HCT116 (cell line): Measurements from ENCODE around the gene LMOD3. TPM values are rescaled to one million over a fixed set of nuclear protein-coding genes. Genes with fewer than 3 reads are reported as not detected.

Experiments
- ATAC-seq: fragments of 200-7000 bp; cut with Tn5 transposase; 2 replicates; pipeline ENCODE4 v1.9.1; 2020; ENCODE audit warnings: mild to moderate bottlenecking, moderate library complexity
- BruUV-seq: library from RNA; stranded (reverse); fragments of 400-500 nt; replicated peaks from 2 replicates; lab custom pipeline; 2021; lab: Mats Ljungman, UMichigan
- CTCF ChIA-PET: fragments of 300-600 bp; sonication (Branson Sonifier 250); formaldehyde crosslinking; loops from one replicate; lab custom pipeline; 2021; ENCODE audit warnings: antibody characterized with exemption; lab: Charles Lee
- POLR2A ChIA-PET: fragments of 300-600, 350-600 bp; sonication (Branson Sonifier 250); formaldehyde crosslinking; loops from one replicate; lab custom pipeline; 2021; ENCODE audit warnings: antibody characterized with exemption; lab: Charles Lee
- RAD21 ChIA-PET, 2 experiments: fragments of 300-600 bp; sonication (Branson Sonifier 250); formaldehyde crosslinking; loops; one replicate each; lab custom pipeline; 2023; ENCODE audit warnings: low total read pairs in 2 of 2; ENCODE audit not compliant: uncharacterized antibody in 2 of 2, unreplicated experiment in 2 of 2, low non-redundant PET in 1 of 2; lab: Charles Lee
- DNase-seq: peaks from one replicate; pipeline ENCODE4 v3.0.0-alpha.2; 2010; ENCODE audit warnings: low read depth, low spot score
- H2AFZ ChIP-seq: fragments of 200-600 bp; shearing (Covaris generic), sonication (generic); 2 replicates; pipeline ENCODE4 v1.6.1; 2017; ENCODE audit warnings: low read depth, mixed run types, mixed read lengths, antibody characterized with exemption, low read length; ENCODE audit not compliant: poor library complexity, severe bottlenecking
- H3K27ac ChIP-seq: 2 replicates; pipeline ENCODE4 v1.5.1; 2012; ENCODE audit warnings: low read depth, low read length
- H3K27me3 ChIP-seq: fragments of 200-600 bp; sonication (generic); 2 replicates; pipeline ENCODE4 v1.6.1; 2016; ENCODE audit warnings: mixed run types, low read length, mixed read lengths; ENCODE audit not compliant: insufficient read depth
- H3K36me3 ChIP-seq, 2 experiments: fragments of 200-500 bp in 1 of 2; fragments of 200-600 bp in 1 of 2; sonication (Bioruptor generic) in 1 of 2; sonication (generic) in 1 of 2; 2 replicates each; pipeline versions ENCODE4 v1.5.1 to v1.6.1; 2014 to 2016; ENCODE audit warnings: low read length in 2 of 2, inconsistent platforms in 1 of 2, mixed read lengths in 1 of 2, mixed run types in 1 of 2; ENCODE audit not compliant: insufficient read depth in 2 of 2, control insufficient read depth in 1 of 2
- H3K4me1 ChIP-seq, 2 experiments: fragments of 200-600 bp in 1 of 2; sonication (generic) in 1 of 2; 2 replicates each; pipeline versions ENCODE4 v1.5.1 to v1.6.1; 2012 to 2017; ENCODE audit warnings: low read length in 2 of 2, inconsistent platforms in 1 of 2, mild to moderate bottlenecking in 1 of 2, mixed read lengths in 1 of 2, mixed run types in 1 of 2, moderate library complexity in 1 of 2; ENCODE audit not compliant: insufficient read depth in 2 of 2, control insufficient read depth in 1 of 2
- H3K4me2 ChIP-seq: fragments of 200-600 bp; sonication (generic); 2 replicates; pipeline ENCODE4 v1.6.1; 2017; ENCODE audit warnings: mixed run types, low read length, mixed read lengths
- H3K4me3 ChIP-seq, 2 experiments: fragments of 200-600 bp in 1 of 2; sonication (generic) in 1 of 2; replicated peaks in 1 of 2; 2 replicates each; pipeline ENCODE4 v1.5.1; 2011 to 2016; ENCODE audit warnings: low read length in 2 of 2, control low read depth in 1 of 2, low read depth in 1 of 2, mild to moderate bottlenecking in 1 of 2, mixed read lengths in 1 of 2, mixed run types in 1 of 2
- H3K79me2 ChIP-seq: fragments of 200-600 bp; sonication (generic); 2 replicates; pipeline ENCODE4 v1.6.1; 2017; ENCODE audit warnings: mild to moderate bottlenecking, mixed run types, low read length, moderate library complexity, mixed read lengths; ENCODE audit not compliant: insufficient read depth
- H3K9ac ChIP-seq: fragments of 200-600 bp; sonication (generic); 2 replicates; pipeline ENCODE4 v1.6.1; 2016; ENCODE audit warnings: low read length, mixed read lengths
- H3K9me2 ChIP-seq: fragments of 200-600 bp; sonication (generic), shearing (Covaris generic); 2 replicates; pipeline ENCODE4 v1.6.1; 2017; ENCODE audit warnings: mixed run types, mild to moderate bottlenecking, moderate library complexity; ENCODE audit not compliant: insufficient read depth
- H3K9me3 ChIP-seq, 2 experiments: fragments of 200-500 bp in 1 of 2; fragments of 200-600 bp in 1 of 2; sonication (Bioruptor generic) in 1 of 2; sonication (generic) in 1 of 2; 2 replicates each; pipeline ENCODE4 v1.6.1; 2014 to 2017; ENCODE audit warnings: low read length in 2 of 2, mixed read lengths in 2 of 2, inconsistent platforms in 1 of 2, low read depth in 1 of 2, mild to moderate bottlenecking in 1 of 2, mixed run types in 1 of 2, moderate library complexity in 1 of 2; ENCODE audit not compliant: control insufficient read depth in 1 of 2, insufficient read depth in 1 of 2
- H4K20me1 ChIP-seq: fragments of 200-600 bp; sonication (generic), shearing (Covaris generic); 2 replicates; pipeline ENCODE4 v1.6.1; 2017; ENCODE audit warnings: mixed run types, mild to moderate bottlenecking, moderate library complexity; ENCODE audit not compliant: insufficient read depth
- CBX3 ChIP-seq: IDR thresholded peaks from 2 replicates; pipeline ENCODE4 v1.6.1; 2012; ENCODE audit warnings: low read depth
- CEBPB ChIP-seq: IDR thresholded peaks from 2 replicates; pipeline ENCODE4 v1.6.1; 2012; ENCODE audit warnings: low read depth
- EGR1 ChIP-seq: IDR thresholded peaks from 2 replicates; pipeline ENCODE4 v1.6.1; 2012; ENCODE audit warnings: low read depth
- ELF1 ChIP-seq: IDR thresholded peaks from 2 replicates; pipeline ENCODE4 v1.6.1; 2012; ENCODE audit warnings: low read depth, borderline replicate concordance
- EZH2 ChIP-seq: fragments of 200-600 bp; sonication (generic); IDR thresholded peaks from 2 replicates; pipeline ENCODE4 v1.6.1; 2017; ENCODE audit warnings: antibody characterized with exemption, mixed run types
- EZH2phosphoT487 ChIP-seq: fragments of 200-600 bp; IDR thresholded peaks from 2 replicates; pipeline ENCODE4 v1.6.1; 2018; ENCODE audit warnings: antibody characterized with exemption, borderline replicate concordance
- FOSL1 ChIP-seq: IDR thresholded peaks from 2 replicates; pipeline ENCODE4 v1.6.1; 2012; ENCODE audit warnings: low read depth
- POLR2A ChIP-seq: IDR thresholded peaks from 2 replicates; pipeline ENCODE4 v1.7.0; 2011; ENCODE audit warnings: borderline replicate concordance; ENCODE audit not compliant: insufficient read depth, insufficient read length; ENCODE audit errors: extremely low read depth
- RAD21 ChIP-seq: IDR thresholded peaks from 2 replicates; pipeline ENCODE4 v1.6.1; 2012; ENCODE audit warnings: low read depth, mild to moderate bottlenecking
- SIN3A ChIP-seq: IDR thresholded peaks from 2 replicates; pipeline ENCODE4 v1.6.1; 2012; ENCODE audit warnings: low read depth
- SRF ChIP-seq: IDR thresholded peaks from 2 replicates; pipeline ENCODE4 v1.6.1; 2012; ENCODE audit warnings: low read depth
- TCF7L2 ChIP-seq: IDR thresholded peaks from 2 replicates; pipeline ENCODE4 v1.7.0; 2011; ENCODE audit warnings: borderline replicate concordance, inconsistent platforms; ENCODE audit not compliant: insufficient read depth, insufficient read length; ENCODE audit errors: extremely low read depth
- YY1 ChIP-seq: IDR thresholded peaks from 2 replicates; pipeline ENCODE4 v1.6.1; 2011; ENCODE audit warnings: low read length, low read depth, moderate library complexity, mild to moderate bottlenecking; ENCODE audit not compliant: insufficient replicate concordance; ENCODE audit errors: extremely low read depth
- ZFX ChIP-seq: fragments of 450-650 bp; IDR thresholded peaks from 2 replicates; pipeline ENCODE4 v1.6.1; 2017
- ZNF274 ChIP-seq: fragments of 200-500 bp; sonication (Bioruptor generic); IDR thresholded peaks from 2 replicates; pipeline ENCODE4 v1.6.1; 2014; ENCODE audit warnings: mild to moderate bottlenecking, low read depth, low read length, inconsistent platforms
- intact Hi-C: fragments of 100-400 bp; cut with micrococcal nuclease; formaldehyde crosslinking; loops from 2 replicates; pipeline ENCODE4 v1.10.0; 2022
- total RNA-seq: library from RNA; stranded (reverse); gene quantifications from one replicate; pipeline ENCODE4 v1.2.1, GENCODE V29; 2021; ENCODE audit not compliant: unreplicated experiment
- TF ChIP-seq, protein P1 (sequence below): IDR thresholded peaks from 2 replicates; pipeline ENCODE4 v1.6.1; 2012
- TF ChIP-seq, protein P2 (sequence below): IDR thresholded peaks from 2 replicates; pipeline ENCODE4 v1.6.1; 2012; ENCODE audit warnings: low read depth
- TF ChIP-seq, protein P3 (sequence below): IDR thresholded peaks from 2 replicates; pipeline ENCODE4 v1.6.1; 2011; ENCODE audit warnings: mild to moderate bottlenecking, low read length, moderate library complexity; ENCODE audit not compliant: insufficient replicate concordance; ENCODE audit errors: extremely low read depth
- TF ChIP-seq, protein P4 (sequence below), 3 experiments: fragments of 200-600 bp in 1 of 3; sonication (generic) in 1 of 3; IDR thresholded peaks in 2 of 3; conservative IDR thresholded peaks in 1 of 3; 2 replicates each; pipeline ENCODE4 v1.5.1; 2012 to 2017; ENCODE audit warnings: low read depth in 2 of 3, low read length in 2 of 3, antibody characterized with exemption in 1 of 3, borderline replicate concordance in 1 of 3, control low read depth in 1 of 3, mild to moderate bottlenecking in 1 of 3, mixed read lengths in 1 of 3, mixed run types in 1 of 3, moderate library complexity in 1 of 3; ENCODE audit not compliant: insufficient read depth in 1 of 3

Gene LMOD3
- total RNA-seq, 1 experiment from 2014 or later: not detected

DNA sequence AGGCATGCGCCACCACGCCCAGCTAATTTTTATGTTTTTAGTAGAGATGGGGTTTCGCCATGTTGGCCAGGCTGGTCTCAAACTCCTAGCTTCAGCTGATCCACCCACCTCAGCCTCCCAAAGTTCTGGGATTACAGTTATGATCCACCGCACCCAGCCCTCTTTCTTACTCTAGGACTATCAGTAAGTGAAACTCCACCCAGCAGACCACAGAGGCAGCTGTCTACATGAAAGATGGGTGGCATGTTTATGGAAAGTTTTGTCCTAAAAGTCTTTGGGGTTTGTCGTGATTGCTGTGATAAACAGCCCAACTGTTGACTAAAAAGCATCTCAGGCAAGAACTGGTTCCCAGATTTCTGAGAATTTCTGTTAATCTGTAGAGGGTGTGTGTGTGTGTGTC is 26.8 kb downstream of the LMOD3 start:
- TF ChIP-seq, protein P1, sequence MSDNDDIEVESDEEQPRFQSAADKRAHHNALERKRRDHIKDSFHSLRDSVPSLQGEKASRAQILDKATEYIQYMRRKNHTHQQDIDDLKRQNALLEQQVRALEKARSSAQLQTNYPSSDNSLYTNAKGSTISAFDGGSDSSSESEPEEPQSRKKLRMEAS: no peak
- TF ChIP-seq ZFX (no peak), CEBPB (no peak), TCF7L2 (no peak), YY1 (no peak), SRF (no peak), ZNF274 (no peak), EGR1 (no peak), CBX3 (no peak), EZH2 (no peak), POLR2A (no peak), ELF1 (no peak), EZH2phosphoT487 (no peak), RAD21 (no peak), SIN3A (no peak), FOSL1 (no peak)
- TF ChIP-seq, protein P2, sequence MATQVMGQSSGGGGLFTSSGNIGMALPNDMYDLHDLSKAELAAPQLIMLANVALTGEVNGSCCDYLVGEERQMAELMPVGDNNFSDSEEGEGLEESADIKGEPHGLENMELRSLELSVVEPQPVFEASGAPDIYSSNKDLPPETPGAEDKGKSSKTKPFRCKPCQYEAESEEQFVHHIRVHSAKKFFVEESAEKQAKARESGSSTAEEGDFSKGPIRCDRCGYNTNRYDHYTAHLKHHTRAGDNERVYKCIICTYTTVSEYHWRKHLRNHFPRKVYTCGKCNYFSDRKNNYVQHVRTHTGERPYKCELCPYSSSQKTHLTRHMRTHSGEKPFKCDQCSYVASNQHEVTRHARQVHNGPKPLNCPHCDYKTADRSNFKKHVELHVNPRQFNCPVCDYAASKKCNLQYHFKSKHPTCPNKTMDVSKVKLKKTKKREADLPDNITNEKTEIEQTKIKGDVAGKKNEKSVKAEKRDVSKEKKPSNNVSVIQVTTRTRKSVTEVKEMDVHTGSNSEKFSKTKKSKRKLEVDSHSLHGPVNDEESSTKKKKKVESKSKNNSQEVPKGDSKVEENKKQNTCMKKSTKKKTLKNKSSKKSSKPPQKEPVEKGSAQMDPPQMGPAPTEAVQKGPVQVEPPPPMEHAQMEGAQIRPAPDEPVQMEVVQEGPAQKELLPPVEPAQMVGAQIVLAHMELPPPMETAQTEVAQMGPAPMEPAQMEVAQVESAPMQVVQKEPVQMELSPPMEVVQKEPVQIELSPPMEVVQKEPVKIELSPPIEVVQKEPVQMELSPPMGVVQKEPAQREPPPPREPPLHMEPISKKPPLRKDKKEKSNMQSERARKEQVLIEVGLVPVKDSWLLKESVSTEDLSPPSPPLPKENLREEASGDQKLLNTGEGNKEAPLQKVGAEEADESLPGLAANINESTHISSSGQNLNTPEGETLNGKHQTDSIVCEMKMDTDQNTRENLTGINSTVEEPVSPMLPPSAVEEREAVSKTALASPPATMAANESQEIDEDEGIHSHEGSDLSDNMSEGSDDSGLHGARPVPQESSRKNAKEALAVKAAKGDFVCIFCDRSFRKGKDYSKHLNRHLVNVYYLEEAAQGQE: no peak
- TF ChIP-seq, protein P3, sequence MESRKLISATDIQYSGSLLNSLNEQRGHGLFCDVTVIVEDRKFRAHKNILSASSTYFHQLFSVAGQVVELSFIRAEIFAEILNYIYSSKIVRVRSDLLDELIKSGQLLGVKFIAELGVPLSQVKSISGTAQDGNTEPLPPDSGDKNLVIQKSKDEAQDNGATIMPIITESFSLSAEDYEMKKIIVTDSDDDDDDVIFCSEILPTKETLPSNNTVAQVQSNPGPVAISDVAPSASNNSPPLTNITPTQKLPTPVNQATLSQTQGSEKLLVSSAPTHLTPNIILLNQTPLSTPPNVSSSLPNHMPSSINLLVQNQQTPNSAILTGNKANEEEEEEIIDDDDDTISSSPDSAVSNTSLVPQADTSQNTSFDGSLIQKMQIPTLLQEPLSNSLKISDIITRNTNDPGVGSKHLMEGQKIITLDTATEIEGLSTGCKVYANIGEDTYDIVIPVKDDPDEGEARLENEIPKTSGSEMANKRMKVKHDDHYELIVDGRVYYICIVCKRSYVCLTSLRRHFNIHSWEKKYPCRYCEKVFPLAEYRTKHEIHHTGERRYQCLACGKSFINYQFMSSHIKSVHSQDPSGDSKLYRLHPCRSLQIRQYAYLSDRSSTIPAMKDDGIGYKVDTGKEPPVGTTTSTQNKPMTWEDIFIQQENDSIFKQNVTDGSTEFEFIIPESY: no peak
- TF ChIP-seq, protein P4, sequence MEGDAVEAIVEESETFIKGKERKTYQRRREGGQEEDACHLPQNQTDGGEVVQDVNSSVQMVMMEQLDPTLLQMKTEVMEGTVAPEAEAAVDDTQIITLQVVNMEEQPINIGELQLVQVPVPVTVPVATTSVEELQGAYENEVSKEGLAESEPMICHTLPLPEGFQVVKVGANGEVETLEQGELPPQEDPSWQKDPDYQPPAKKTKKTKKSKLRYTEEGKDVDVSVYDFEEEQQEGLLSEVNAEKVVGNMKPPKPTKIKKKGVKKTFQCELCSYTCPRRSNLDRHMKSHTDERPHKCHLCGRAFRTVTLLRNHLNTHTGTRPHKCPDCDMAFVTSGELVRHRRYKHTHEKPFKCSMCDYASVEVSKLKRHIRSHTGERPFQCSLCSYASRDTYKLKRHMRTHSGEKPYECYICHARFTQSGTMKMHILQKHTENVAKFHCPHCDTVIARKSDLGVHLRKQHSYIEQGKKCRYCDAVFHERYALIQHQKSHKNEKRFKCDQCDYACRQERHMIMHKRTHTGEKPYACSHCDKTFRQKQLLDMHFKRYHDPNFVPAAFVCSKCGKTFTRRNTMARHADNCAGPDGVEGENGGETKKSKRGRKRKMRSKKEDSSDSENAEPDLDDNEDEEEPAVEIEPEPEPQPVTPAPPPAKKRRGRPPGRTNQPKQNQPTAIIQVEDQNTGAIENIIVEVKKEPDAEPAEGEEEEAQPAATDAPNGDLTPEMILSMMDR (IDR thresholded peaks at IDR 0.05 in 2 of 3, conservative IDR thresholded peaks at IDR 0.05 in 1 of 3; ENCODE audit: borderline replicate concordance in 1 of 3, insufficient read depth in 1 of 3, low read depth in 2 of 3, low read length in 2 of 3): no peak

More for the DNA sequence above, 26.8 kb downstream of the LMOD3 start:
- Histone ChIP-seq H3K4me1 (no peaks in the 10 kb centered on the region; a peak in 2 of 4 replicates), H3K4me2 (no peak overlapping the region), H3K79me2 (no peaks in the 10 kb centered on the region; the same call in 1 of the 2 replicates), H3K36me3 (no peaks in the 10 kb centered on the region), H3K9me2 (no peaks in the 10 kb centered on the region), H3K9me3 (no peaks in the 10 kb centered on the region), H4K20me1 (no peaks in the 10 kb centered on the region), H3K27me3 (no peaks in the 10 kb centered on the region), H2AFZ (no peak overlapping the region), H3K27ac (no peak overlapping the region), H3K9ac (no peak overlapping the region), H3K4me3 (no peak overlapping the region)
- CTCF ChIA-PET: no interaction called here
- no TSS peak for BruUV-seq
- no peak for ATAC-seq
- intact Hi-C loops: no loop called here
- POLR2A ChIA-PET: no interaction called here
- RAD21 ChIA-PET: no interaction called here
- no peak for DNase-seq
